Activated T-cell treated with anti-CD3 and anti-CD28 coated beads, Interleukin-2, amount 50 U/mL, for 24 hours (primary cell): Measurements from ENCODE around the gene DHRS11.
A peak's percentile ranks its signal among the peaks of the same experiment; 100 is the strongest.
"Not testable (repeated sequence)": the region's sequence is repeated elsewhere in the genome, so short reads cannot be mapped to it uniquely, and the experiment has no call there.

Experiments
- DNase-seq: peaks from one replicate; pipeline ENCODE4 v3.0.0-alpha.2; 2020
- H3K27ac Mint-ChIP-seq: 2 replicates; pipeline ENCODE4 v1.8.0; 2020; ENCODE audit warnings: mild to moderate bottlenecking, mixed read lengths
- H3K27me3 Mint-ChIP-seq: 2 replicates; pipeline ENCODE4 v1.8.0; 2020; ENCODE audit warnings: mixed read lengths
- H3K36me3 Mint-ChIP-seq: 2 replicates; pipeline ENCODE4 v1.8.0; 2020; ENCODE audit warnings: low read depth, mixed read lengths
- H3K4me1 Mint-ChIP-seq: 2 replicates; pipeline ENCODE4 v1.8.0; 2020; ENCODE audit warnings: low read depth, mixed read lengths
- H3K4me3 Mint-ChIP-seq: 2 replicates; pipeline ENCODE4 v1.8.0; 2020; ENCODE audit warnings: mild to moderate bottlenecking, moderate library complexity, mixed read lengths
- H3K9me3 Mint-ChIP-seq: 2 replicates; pipeline ENCODE4 v1.8.0; 2020; ENCODE audit warnings: mixed read lengths

DHRS11 gene

GRCh38 chr17:36601303-36602029 lies 9.8 kb downstream of the DHRS11 start, which contains the start of gene MRM1:
MRM1 (plus strand) TSS chr17:36601583; CDS start chr17:36601811, 228 bp downstream.
- Mint-ChIP-seq H3K4me1 (peaks cover 35% of the 10 kb centered on the region), H3K27ac (peak within 1 kb of the TSS; percentile 94), H3K27me3 (no peaks in the 10 kb centered on the region), H3K9me3 (no peaks in the 10 kb centered on the region), H3K36me3 (peaks cover 65% of the 10 kb centered on the region), H3K4me3 (peak within 1 kb of the TSS; percentile 91)
- DNase-seq: peak; percentile 95

DNA sequence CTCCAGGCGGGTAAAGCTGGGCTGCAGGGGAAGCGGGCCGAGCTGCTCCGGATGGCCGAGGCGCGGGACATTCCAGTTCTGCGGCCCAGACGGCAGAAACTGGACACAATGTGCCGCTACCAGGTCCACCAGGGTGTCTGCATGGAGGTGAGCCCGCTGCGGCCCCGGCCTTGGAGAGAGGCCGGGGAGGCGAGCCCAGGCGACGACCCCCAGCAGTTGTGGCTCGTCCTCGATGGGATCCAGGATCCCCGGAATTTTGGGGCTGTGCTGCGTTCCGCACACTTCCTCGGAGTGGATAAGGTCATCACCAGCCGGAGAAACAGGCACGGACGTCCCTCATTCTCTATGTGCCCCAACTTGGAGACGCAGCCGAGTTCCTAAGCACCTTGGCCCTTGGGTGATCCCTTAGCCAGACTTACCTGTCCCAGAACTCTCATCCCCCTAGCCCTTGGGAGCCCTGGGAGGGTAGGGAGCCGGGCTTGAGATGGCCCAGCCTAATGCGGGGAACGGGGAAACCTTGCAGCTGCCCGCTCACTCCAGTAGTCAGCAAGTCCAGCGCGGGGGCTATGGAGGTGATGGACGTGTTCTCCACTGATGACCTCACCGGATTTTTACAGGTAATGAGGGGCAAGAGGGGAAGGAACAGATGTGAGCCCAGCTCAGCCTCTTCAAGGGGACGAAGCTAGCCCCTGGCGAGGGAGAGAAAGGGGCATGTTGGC lies 10.5 kb downstream of the DHRS11 start:
- Mint-ChIP-seq H3K4me1 (peaks cover 35% of the 10 kb centered on the region), H3K4me3 (peak overlapping the region; percentile 91), H3K27me3 (no peaks in the 10 kb centered on the region), H3K9me3 (no peaks in the 10 kb centered on the region), H3K27ac (peak overlapping the region; percentile 94), H3K36me3 (peaks cover 60% of the 10 kb centered on the region)
- DNase-seq: peak; percentile 65

GRCh38 chr17:36602924-36603384 lies 11.3 kb downstream of the DHRS11 start:
- no peaks in the 10 kb centered on the region for H3K27me3 Mint-ChIP-seq
- peak overlapping the region; percentile 94 for H3K27ac Mint-ChIP-seq
- peaks cover 68% of the 10 kb centered on the region for H3K36me3 Mint-ChIP-seq
- peaks cover 39% of the 10 kb centered on the region for H3K4me1 Mint-ChIP-seq
- DNase-seq: peak; percentile 73
- no peaks in the 10 kb centered on the region for H3K9me3 Mint-ChIP-seq
- H3K4me3 Mint-ChIP-seq: peak overlapping the region; percentile 91

GRCh38 chr17:36605028-36605427 lies 13.3 kb downstream of the DHRS11 start:
- not testable (repeated sequence) for H3K27ac Mint-ChIP-seq, H3K27me3 Mint-ChIP-seq, DNase-seq, H3K9me3 Mint-ChIP-seq
- H3K36me3 Mint-ChIP-seq: peaks cover 77% of the 10 kb centered on the region
- H3K4me3 Mint-ChIP-seq: peak overlapping the region; percentile 64
- H3K4me1 Mint-ChIP-seq: peaks cover 54% of the 10 kb centered on the region

DNA sequence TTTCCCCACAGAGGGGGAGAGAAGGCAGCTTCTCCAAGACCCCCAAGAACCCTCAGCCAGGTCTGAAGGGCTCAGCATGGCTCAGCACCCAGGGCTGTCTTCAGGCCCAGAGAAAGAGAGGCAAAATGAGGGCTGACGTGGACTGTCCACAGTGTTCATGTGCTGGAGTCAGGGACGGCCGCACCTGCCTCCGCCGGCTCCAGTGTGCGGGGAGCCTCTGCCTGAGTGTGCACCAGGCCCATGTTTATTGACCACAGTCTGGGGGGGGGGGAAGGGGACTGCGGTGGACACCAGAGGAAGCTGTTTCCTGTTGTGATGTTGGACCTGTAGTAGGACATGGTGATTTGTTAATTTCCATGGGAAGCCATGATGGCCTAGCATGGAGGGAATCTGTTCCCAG lies 16.6 kb downstream of the DHRS11 start:
- no peaks in the 10 kb centered on the region for H3K9me3 Mint-ChIP-seq
- H3K36me3 Mint-ChIP-seq: peaks cover 60% of the 10 kb centered on the region
- no peak for DNase-seq
- H3K4me3 Mint-ChIP-seq: no peak overlapping the region
- H3K27me3 Mint-ChIP-seq: no peaks in the 10 kb centered on the region
- no peak overlapping the region for H3K27ac Mint-ChIP-seq
- H3K4me1 Mint-ChIP-seq: peaks cover 44% of the 10 kb centered on the region

- Mint-ChIP-seq H3K27me3 (no peaks in the 10 kb centered on the region), H3K4me1 (peaks cover 40% of the 10 kb centered on the region), H3K9me3 (no peaks in the 10 kb centered on the region), H3K36me3 (peaks cover 56% of the 10 kb centered on the region), H3K27ac (no peak overlapping the region), H3K4me3 (no peak overlapping the region)
- no peak for DNase-seq
Measured at GRCh38 chr17:36608794-36609497, 17.3 kb downstream of the DHRS11 start.

- H3K4me3 Mint-ChIP-seq: no peak overlapping the region
- H3K27ac Mint-ChIP-seq: no peak overlapping the region
- no peaks in the 10 kb centered on the region for H3K27me3 Mint-ChIP-seq
- peaks cover 51% of the 10 kb centered on the region for H3K36me3 Mint-ChIP-seq
- peaks cover 35% of the 10 kb centered on the region for H3K4me1 Mint-ChIP-seq
- H3K9me3 Mint-ChIP-seq: no peaks in the 10 kb centered on the region
- DNase-seq: no peak
Measured at GRCh38 chr17:36609498-36609862, 17.8 kb downstream of the DHRS11 start.

- DNase-seq: no peak
- Mint-ChIP-seq H3K9me3 (no peaks in the 10 kb centered on the region), H3K27ac (no peak overlapping the region), H3K4me1 (peaks cover 27% of the 10 kb centered on the region), H3K27me3 (no peaks in the 10 kb centered on the region), H3K4me3 (no peak overlapping the region), H3K36me3 (peaks cover 43% of the 10 kb centered on the region)
Measured at GRCh38 chr17:36610474-36610873, 18.8 kb downstream of the DHRS11 start.

- Mint-ChIP-seq H3K36me3 (peaks cover 33% of the 10 kb centered on the region), H3K9me3 (no peaks in the 10 kb centered on the region), H3K4me3 (no peak overlapping the region), H3K27ac (no peak overlapping the region), H3K27me3 (no peaks in the 10 kb centered on the region), H3K4me1 (peaks cover 20% of the 10 kb centered on the region)
- no peak for DNase-seq
Measured at GRCh38 chr17:36611345-36612072, 19.8 kb downstream of the DHRS11 start.

- Mint-ChIP-seq H3K4me1 (peaks cover 20% of the 10 kb centered on the region), H3K27ac (no peak overlapping the region), H3K27me3 (no peaks in the 10 kb centered on the region), H3K4me3 (no peak overlapping the region), H3K9me3 (no peaks in the 10 kb centered on the region), H3K36me3 (peaks cover 31% of the 10 kb centered on the region)
- no peak for DNase-seq
Measured at GRCh38 chr17:36612323-36612722, 20.6 kb downstream of the DHRS11 start.

GRCh38 chr17:36613155-36613554 lies 21.5 kb downstream of the DHRS11 start:
- Mint-ChIP-seq H3K27me3 (no peaks in the 10 kb centered on the region), H3K36me3 (peaks cover 22% of the 10 kb centered on the region), H3K4me1 (peaks cover 13% of the 10 kb centered on the region), H3K9me3 (no peaks in the 10 kb centered on the region), H3K4me3 (no peak overlapping the region), H3K27ac (no peak overlapping the region)
- DNase-seq: no peak

DNA sequence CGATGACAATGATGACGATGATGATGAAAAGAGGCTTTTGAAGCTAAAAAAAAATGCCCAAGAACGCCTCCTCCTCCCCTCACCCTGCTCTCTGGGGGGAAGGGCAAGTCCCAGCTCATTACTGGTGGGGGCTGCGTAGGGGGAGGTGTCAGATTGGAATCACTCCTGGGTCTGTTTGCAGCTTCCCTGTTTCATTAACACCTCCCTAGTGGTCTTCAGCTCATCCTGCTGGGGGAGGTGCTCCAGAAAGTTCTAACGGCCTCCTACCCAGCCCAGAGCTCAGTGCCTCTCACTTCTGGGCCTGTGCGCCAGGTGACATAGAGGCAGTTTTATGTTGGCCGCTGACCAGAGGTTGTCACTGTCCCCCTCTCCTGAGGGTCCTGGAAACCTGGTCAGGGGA lies 22.4 kb downstream of the DHRS11 start:
- DNase-seq: no peak
- Mint-ChIP-seq H3K27me3 (no peaks in the 10 kb centered on the region), H3K36me3 (peaks cover 13% of the 10 kb centered on the region), H3K27ac (no peak overlapping the region), H3K4me1 (peaks cover 4% of the 10 kb centered on the region), H3K9me3 (no peaks in the 10 kb centered on the region), H3K4me3 (no peak overlapping the region)

DNA sequence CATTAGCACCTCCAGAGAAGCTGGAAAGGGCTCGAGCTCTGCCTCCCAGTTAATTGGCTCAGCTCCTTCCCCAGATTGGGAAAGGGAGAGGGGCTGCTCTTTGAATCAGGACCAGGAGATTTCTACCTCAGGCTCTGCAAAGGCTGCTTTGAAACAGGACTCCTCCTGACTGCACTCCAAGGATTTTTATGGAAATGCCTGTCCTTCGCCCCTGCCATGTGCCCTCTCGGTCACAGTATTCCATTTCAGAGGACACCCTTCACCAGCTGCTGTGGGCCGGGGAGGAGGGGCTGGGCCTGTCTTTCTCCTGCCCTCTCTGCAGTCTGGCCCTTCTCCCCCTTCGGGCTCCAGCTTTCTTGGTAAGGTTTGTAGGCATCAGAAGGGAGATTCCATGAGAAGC lies 23.3 kb downstream of the DHRS11 start:
- no peak overlapping the region for H3K27ac Mint-ChIP-seq
- H3K27me3 Mint-ChIP-seq: no peaks in the 10 kb centered on the region
- H3K4me3 Mint-ChIP-seq: no peak overlapping the region
- no peaks in the 10 kb centered on the region for H3K4me1 Mint-ChIP-seq
- H3K36me3 Mint-ChIP-seq: peaks cover 6% of the 10 kb centered on the region
- no peaks in the 10 kb centered on the region for H3K9me3 Mint-ChIP-seq
- no peak for DNase-seq
